GM12872 (cell line): ENCODE results near the gene CTBP2.

Experiments
- CTCF ChIP-seq: IDR thresholded peaks from 3 replicates; pipeline ENCODE4 v1.5.1; 2011; ENCODE audit warnings: low read depth, mild to moderate bottlenecking, low read length, moderate library complexity; ENCODE audit not compliant: insufficient read depth

Gene CTBP2

GRCh38 chr10:124994573-124995473 is 165.5 kb downstream of the CTBP2 start:
- no peak for TF ChIP-seq CTCF

GRCh38 chr10:124993736-124994451 is 166.5 kb downstream of the CTBP2 start:
- TF ChIP-seq CTCF = no peak

- no peak for TF ChIP-seq CTCF
Observed at GRCh38 chr10:124993345-124993708, 167.0 kb downstream of the CTBP2 start.

- TF ChIP-seq CTCF = peak; percentile 64
Observed at GRCh38 chr10:124992462-124993344, 167.7 kb downstream of the CTBP2 start.

- TF ChIP-seq CTCF = no peak
Observed at GRCh38 chr10:124991835-124992234, 168.5 kb downstream of the CTBP2 start.

GRCh38 chr10:124990671-124991625 is 169.4 kb downstream of the CTBP2 start:
- no peak for TF ChIP-seq CTCF
